G401.6 (cell line): Measurements from ENCODE around the gene CLDN14.

Experiments used
- FAIRE-seq: peaks from 2 replicates; lab custom pipeline; 2012; peaks lifted over from hg19 to GRCh38; lab: Jason Lieb, UNC

Gene CLDN14

GRCh38 chr21:36466061-36466511 is 13.8 kb downstream of the CLDN14 start:
- FAIRE-seq = no peak

- no peak for FAIRE-seq
Measured at GRCh38 chr21:36465478-36465877, 14.4 kb downstream of the CLDN14 start.

- no peak for FAIRE-seq
Measured at GRCh38 chr21:36464590-36464989, 15.3 kb downstream of the CLDN14 start.

- no peak for FAIRE-seq
Measured at GRCh38 chr21:36463991-36464390, 15.9 kb downstream of the CLDN14 start.

- no peak for FAIRE-seq
Measured at GRCh38 chr21:36463204-36463603, 16.7 kb downstream of the CLDN14 start.

GRCh38 chr21:36461918-36462486 is 17.9 kb downstream of the CLDN14 start:
- no peak for FAIRE-seq

GRCh38 chr21:36461277-36461917 is 18.5 kb downstream of the CLDN14 start:
- FAIRE-seq = no peak

GRCh38 chr21:36460866-36461265 is 19.1 kb downstream of the CLDN14 start:
- no peak for FAIRE-seq

GRCh38 chr21:36459098-36459497 is 20.8 kb downstream of the CLDN14 start:
- no peak for FAIRE-seq

- FAIRE-seq = no peak
Measured at GRCh38 chr21:36456729-36457414, 23.1 kb downstream of the CLDN14 start.

GRCh38 chr21:36454706-36455105 is 25.2 kb downstream of the CLDN14 start:
- FAIRE-seq = no peak

GRCh38 chr21:36454093-36454531 is 25.8 kb downstream of the CLDN14 start:
- no peak for FAIRE-seq

GRCh38 chr21:36452281-36452825 is 27.6 kb downstream of the CLDN14 start:
- FAIRE-seq = no peak

GRCh38 chr21:36451506-36451905 is 28.4 kb downstream of the CLDN14 start:
- no peak for FAIRE-seq

GRCh38 chr21:36450511-36450910 is 29.4 kb downstream of the CLDN14 start:
- FAIRE-seq = no peak

GRCh38 chr21:36446301-36446700 is 33.6 kb downstream of the CLDN14 start:
- no peak for FAIRE-seq

- no peak for FAIRE-seq
Measured at GRCh38 chr21:36441715-36442114, 38.2 kb downstream of the CLDN14 start.

- FAIRE-seq = no peak
Measured at GRCh38 chr21:36437745-36438128, 42.2 kb downstream of the CLDN14 start.

- FAIRE-seq = no peak
Measured at GRCh38 chr21:36436829-36437744, 42.8 kb downstream of the CLDN14 start.

- no peak for FAIRE-seq
Measured at GRCh38 chr21:36434144-36434543, 45.8 kb downstream of the CLDN14 start.

GRCh38 chr21:36433059-36433709 is 46.7 kb downstream of the CLDN14 start:
- FAIRE-seq = no peak

- FAIRE-seq = no peak
Measured at GRCh38 chr21:36431252-36431651, 48.7 kb downstream of the CLDN14 start.
